Tibial artery (tissue), 4 donors: ENCODE measurements around the gene ADGRL1.
A peak's percentile ranks its signal among the peaks of the same experiment; 100 is the strongest.
"Not testable (repeated sequence)": the region's sequence is repeated elsewhere in the genome, so short reads cannot be mapped to it uniquely, and the experiment has no call there.

Source experiments
- DNase-seq, 2 donors: peaks; one replicate each; pipeline ENCODE4 v3.0.0-alpha.2; 2019
- H3K27ac ChIP-seq, 2 donors: fragments of 200-600 bp; sonication (generic) in 1 of 2; 1 replicate in 1 of 2; 2 replicates in 1 of 2; pipeline ENCODE4 v1.5.1; 2018 to 2019; ENCODE audit warnings: mild to moderate bottlenecking in 1 of 2
- H3K27me3 ChIP-seq, 2 donors: fragments of 200-600 bp; sonication (generic) in 1 of 2; one replicate each; pipeline versions ENCODE4 v1.5.1 to v1.6.0; 2016 to 2019
- H3K36me3 ChIP-seq, 3 donors: fragments of 200-600 bp; sonication (generic) in 2 of 3; one replicate each; pipeline ENCODE4 v1.5.1; 2016 to 2019; ENCODE audit warnings: mild to moderate bottlenecking in 2 of 3
- H3K4me1 ChIP-seq, 4 donors: fragments of 200-600 bp; sonication (generic) in 2 of 4; 1 replicate in 3 of 4; 2 replicates in 1 of 4; pipeline ENCODE4 v1.5.1; 2016 to 2019
- H3K4me3 ChIP-seq, 2 donors: fragments of 200-600 bp; sonication (generic) in 1 of 2; 1 replicate in 1 of 2; 2 replicates in 1 of 2; pipeline ENCODE4 v1.5.1; 2018 to 2019; ENCODE audit warnings: mild to moderate bottlenecking in 2 of 2
- H3K9me3 ChIP-seq, 3 donors: fragments of 200-600 bp; sonication (generic) in 1 of 3; one replicate each; pipeline ENCODE4 v1.5.1; 2016 to 2019
- CTCF ChIP-seq, 2 experiments: fragments of 200-600 bp in 1 of 2; fragments of 450-650 bp in 1 of 2; IDR thresholded peaks; one replicate each; pipeline ENCODE4 v1.5.1; 2017 to 2019; ENCODE audit warnings: antibody characterized with exemption in 2 of 2, mild to moderate bottlenecking in 1 of 2, moderate library complexity in 1 of 2
- intact Hi-C: fragments of 100-400 bp; cut with DNase I; formaldehyde crosslinking; loops from one replicate; pipeline ENCODE4 v1.15.0; 2023; ENCODE audit warnings: low total_unique reads

ADGRL1 gene

GRCh38 chr19:14248578-14249011 is 42.6 kb upstream of the ADGRL1 start:
- H3K36me3 ChIP-seq = no peaks in the 10 kb centered on the region
- no peak for DNase-seq
- H3K9me3 ChIP-seq = no peaks in the 10 kb centered on the region
- H3K4me3 ChIP-seq = peak overlapping the region; percentile 43 to 50
- peaks cover 0 to 21% (median 15%) of the 10 kb centered on the region in 4 donors for H3K4me1 ChIP-seq
- TF ChIP-seq CTCF (IDR thresholded peaks at IDR 0.05) = no peak
- H3K27ac ChIP-seq = no peak overlapping the region
- H3K27me3 ChIP-seq = peaks cover 0 to 39% of the 10 kb centered on the region in 2 donors
- intact Hi-C loops = no loop called here

GRCh38 chr19:14247548-14248471 is 41.8 kb upstream of the ADGRL1 start:
- peak overlapping the region; percentile 43 to 50 for H3K4me3 ChIP-seq
- H3K36me3 ChIP-seq, intact Hi-C loops, H3K27ac ChIP-seq, H3K9me3 ChIP-seq, DNase-seq: not testable (repeated sequence)
- H3K4me1 ChIP-seq = peaks cover 0 to 21% (median 15%) of the 10 kb centered on the region in 4 donors
- peaks cover 0 to 39% of the 10 kb centered on the region in 2 donors for H3K27me3 ChIP-seq

GRCh38 chr19:14247205-14247547 is 41.2 kb upstream of the ADGRL1 start:
- H3K4me3 ChIP-seq, H3K27ac ChIP-seq, DNase-seq, H3K36me3 ChIP-seq, intact Hi-C loops, H3K9me3 ChIP-seq: not testable (repeated sequence)
- H3K27me3 ChIP-seq = peaks cover 0 to 39% of the 10 kb centered on the region in 2 donors
- peaks cover 0 to 21% (median 15%) of the 10 kb centered on the region in 4 donors for H3K4me1 ChIP-seq

- intact Hi-C loops, H3K9me3 ChIP-seq, H3K36me3 ChIP-seq, DNase-seq, H3K27ac ChIP-seq, H3K4me3 ChIP-seq: not testable (repeated sequence)
- peaks cover 0 to 31% of the 10 kb centered on the region in 2 donors for H3K27me3 ChIP-seq
- H3K4me1 ChIP-seq = peaks cover 0 to 20% (median 15%) of the 10 kb centered on the region in 4 donors
Measured at GRCh38 chr19:14244393-14244792, 38.4 kb upstream of the ADGRL1 start.

GRCh38 chr19:14243718-14244117 is 37.7 kb upstream of the ADGRL1 start:
- DNase-seq, H3K27ac ChIP-seq, H3K4me3 ChIP-seq, H3K9me3 ChIP-seq, H3K36me3 ChIP-seq, intact Hi-C loops: not testable (repeated sequence)
- Histone ChIP-seq H3K27me3 (peaks cover 0 to 24% of the 10 kb centered on the region in 2 donors), H3K4me1 (peaks cover 0 to 13% (median 8%) of the 10 kb centered on the region in 4 donors)

- no peak for DNase-seq
- peaks cover 0 to 15% (median 5%) of the 10 kb centered on the region in 3 donors for H3K9me3 ChIP-seq
Measured at GRCh38 chr19:14237014-14237941, 31.3 kb upstream of the ADGRL1 start.

GRCh38 chr19:14232945-14233344 is 27.0 kb upstream of the ADGRL1 start:
- DNase-seq, intact Hi-C loops, H3K4me3 ChIP-seq, H3K9me3 ChIP-seq, H3K4me1 ChIP-seq, H3K27ac ChIP-seq, H3K36me3 ChIP-seq, H3K27me3 ChIP-seq: not testable (repeated sequence)

More at GRCh38 chr19:14237014-14237941, 31.3 kb upstream of the ADGRL1 start:
- H3K27me3 ChIP-seq = peaks cover 0 to 4% of the 10 kb centered on the region in 2 donors
- intact Hi-C loops = no loop called here
- no peak overlapping the region for H3K4me3 ChIP-seq
- no peak overlapping the region for H3K27ac ChIP-seq
- H3K4me1 ChIP-seq = no peaks in the 10 kb centered on the region
- TF ChIP-seq CTCF (IDR thresholded peaks at IDR 0.05) = no peak
- no peaks in the 10 kb centered on the region for H3K36me3 ChIP-seq

GRCh38 chr19:14228446-14229071 is 22.6 kb upstream of the ADGRL1 start:
- H3K27me3 ChIP-seq, H3K4me1 ChIP-seq, H3K4me3 ChIP-seq, intact Hi-C loops, DNase-seq, H3K27ac ChIP-seq, H3K9me3 ChIP-seq, H3K36me3 ChIP-seq: not testable (repeated sequence)

GRCh38 chr19:14226498-14226897 is 20.5 kb upstream of the ADGRL1 start:
- H3K27me3 ChIP-seq, H3K9me3 ChIP-seq, H3K27ac ChIP-seq, H3K36me3 ChIP-seq, H3K4me3 ChIP-seq, H3K4me1 ChIP-seq, DNase-seq, intact Hi-C loops: not testable (repeated sequence)
